HG02840 (cell line): Measurements from ENCODE around the gene ST8SIA5.

Experiments used
- ATAC-seq: cut with Tn5 transposase; IDR thresholded peaks from one replicate; pipeline ENCODE4 v1.9.1; 2021; ENCODE audit warnings: mild to moderate bottlenecking, moderate library complexity, moderate number of reproducible peaks; ENCODE audit not compliant: unreplicated experiment, low FRiP score

The ST8SIA5 gene

DNA sequence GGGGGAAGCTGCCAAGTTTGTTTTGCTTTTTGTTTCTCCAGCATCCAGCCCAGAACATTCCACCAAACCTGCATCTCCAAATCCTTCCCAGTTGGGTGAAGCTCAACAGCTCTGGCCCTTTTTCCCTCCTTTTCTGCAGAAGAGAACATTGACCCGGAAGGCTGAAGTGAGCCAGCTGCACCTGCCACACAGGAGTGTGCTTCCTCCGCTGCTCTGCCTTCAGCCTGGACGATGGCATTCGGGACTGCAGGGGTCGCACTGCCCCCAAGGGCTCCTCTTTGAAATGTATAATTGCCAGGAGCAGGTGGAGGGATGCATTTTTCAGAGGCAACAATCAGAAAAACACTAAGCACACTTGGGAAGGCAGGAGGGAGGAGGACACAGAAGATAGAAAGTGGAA, 41.8 kb downstream of the ST8SIA5 start:
- no peak for ATAC-seq

DNA sequence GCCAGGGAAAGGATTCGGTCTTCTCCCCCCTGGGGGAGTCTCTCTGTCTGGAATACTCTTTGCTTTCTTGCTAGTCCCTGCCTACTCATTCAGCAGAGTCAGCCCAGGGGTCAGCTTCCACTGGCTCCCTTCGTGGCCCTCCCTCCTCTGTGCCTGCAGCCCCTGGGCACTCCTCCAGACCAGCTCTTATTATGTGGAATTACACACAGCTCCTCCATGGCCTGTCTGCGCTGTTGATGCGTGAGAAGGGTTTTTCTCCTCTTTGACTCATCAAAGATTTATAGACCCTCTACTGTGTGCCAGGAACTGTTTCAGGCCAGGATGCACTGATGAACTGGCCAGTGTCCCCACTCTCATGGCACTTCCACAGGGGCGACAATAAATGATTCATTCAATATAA, 44.4 kb downstream of the ST8SIA5 start:
- no peak for ATAC-seq

DNA sequence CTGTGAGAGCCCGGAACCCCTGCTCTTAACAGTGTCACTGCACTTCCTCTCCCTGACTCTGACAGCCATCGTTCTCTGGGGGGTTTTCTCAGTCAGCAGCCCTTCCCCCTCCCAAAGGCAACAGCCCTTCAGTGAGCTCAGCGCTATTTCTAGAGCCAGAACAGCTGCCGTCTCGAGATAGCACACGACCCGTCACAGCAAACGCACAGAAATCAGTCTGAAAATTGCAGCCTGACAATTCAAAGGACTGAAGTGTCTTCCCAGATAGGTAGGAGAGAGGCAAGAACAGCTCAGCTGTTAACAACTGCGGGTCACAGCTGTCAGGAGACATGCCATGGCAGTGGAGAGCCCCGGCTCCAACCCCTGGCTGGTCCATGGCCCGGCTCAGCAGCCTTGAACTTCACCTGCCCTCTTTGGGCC, 45.4 kb downstream of the ST8SIA5 start:
- no peak for ATAC-seq

DNA sequence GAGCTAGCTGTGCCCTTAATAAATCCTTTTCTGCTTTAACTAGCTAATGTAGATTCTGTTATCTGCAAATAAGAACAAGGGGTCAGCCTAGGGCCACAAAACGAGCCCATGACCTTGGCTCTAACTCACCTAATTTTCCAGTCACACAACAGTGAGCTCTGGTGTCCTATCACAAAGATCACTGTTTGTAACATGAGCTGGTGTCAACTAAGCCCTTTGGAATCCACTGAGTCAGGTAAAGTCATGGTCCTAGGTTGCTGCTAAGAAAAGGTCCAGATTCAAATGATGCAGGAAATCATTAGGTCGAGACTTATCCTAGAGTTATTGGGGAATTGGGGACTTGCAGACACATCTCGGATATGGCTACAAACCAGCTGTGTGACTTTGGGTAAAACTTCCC, 49.9 kb downstream of the ST8SIA5 start:
- no peak for ATAC-seq

DNA sequence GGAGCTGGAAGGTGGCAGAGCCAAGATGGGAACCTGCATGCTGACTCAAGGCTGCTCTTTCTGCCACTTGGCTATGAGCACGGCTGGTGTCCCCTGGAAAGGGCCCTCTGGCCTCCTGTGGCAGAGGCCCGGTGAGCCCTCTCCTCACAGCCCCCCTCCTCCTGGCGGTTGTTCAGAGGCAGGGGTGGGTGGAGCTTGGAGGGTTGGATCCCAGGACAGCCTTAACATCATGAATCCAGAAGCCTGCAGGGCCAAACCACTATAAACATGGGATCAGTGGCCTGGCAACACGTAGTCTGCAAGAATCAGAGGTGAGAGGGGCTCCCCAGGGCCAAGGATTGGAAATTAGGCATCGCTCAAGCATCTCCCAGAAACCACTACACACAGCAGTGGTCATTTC, 51.3 kb downstream of the ST8SIA5 start:
- ATAC-seq: no peak

DNA sequence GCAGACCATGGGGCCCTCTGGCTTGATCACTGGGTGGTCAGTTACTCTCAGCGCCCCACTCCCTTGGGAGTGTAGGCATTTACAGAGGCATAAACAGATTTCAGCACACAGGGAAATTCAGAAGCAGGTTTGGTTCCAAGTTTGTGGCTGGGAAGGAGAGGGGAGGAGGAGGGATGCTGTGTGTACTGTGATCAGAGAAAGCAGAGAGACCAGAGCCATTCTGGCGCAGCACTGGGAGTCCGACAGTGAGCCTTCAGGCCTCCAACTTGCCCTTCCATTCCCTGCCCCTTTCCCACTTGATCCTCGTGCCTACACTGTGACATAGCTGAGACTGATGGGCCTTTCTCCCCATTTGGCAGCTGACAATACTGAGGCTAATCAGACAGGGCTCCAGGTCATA, 52.0 kb downstream of the ST8SIA5 start:
- ATAC-seq: no peak

DNA sequence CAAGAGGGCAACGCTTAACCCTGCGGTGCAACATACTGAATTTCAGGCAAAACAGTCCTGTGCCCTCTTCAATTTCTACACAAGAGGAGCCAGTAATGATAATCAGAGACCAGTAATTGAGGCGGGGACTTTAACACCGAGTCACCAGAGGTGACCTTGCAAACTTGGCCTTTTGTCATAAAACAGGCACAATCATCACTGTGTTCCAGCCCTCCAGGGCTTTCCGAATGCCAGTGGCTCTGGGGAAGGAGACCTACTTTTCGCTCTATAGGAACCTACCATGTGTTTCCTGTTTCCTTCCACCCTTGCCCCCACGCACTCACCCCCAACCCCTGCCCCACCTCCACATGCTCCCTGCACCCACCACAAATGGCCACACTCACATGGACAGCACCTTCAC, 52.7 kb downstream of the ST8SIA5 start:
- no peak for ATAC-seq

DNA sequence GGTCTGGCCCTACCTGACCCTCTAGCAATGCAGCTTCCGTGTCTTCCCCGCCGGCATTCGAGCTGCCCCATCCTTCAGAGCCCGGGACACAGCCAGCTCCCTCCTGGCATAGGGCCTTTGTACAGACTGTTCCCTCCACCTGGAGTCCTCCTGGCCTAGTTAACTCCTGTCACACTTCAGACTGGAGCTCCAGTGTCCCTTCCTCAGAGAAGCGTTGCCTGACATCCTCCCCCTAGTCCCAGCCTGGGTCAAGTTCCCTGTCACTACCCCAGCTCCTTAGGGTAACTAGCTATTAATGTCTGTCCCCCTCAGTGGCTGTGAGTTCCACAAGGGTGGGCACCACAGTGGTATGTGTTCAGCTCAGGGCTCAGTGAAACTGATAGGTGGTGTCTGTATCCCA, 54.4 kb downstream of the ST8SIA5 start:
- ATAC-seq: no peak

DNA sequence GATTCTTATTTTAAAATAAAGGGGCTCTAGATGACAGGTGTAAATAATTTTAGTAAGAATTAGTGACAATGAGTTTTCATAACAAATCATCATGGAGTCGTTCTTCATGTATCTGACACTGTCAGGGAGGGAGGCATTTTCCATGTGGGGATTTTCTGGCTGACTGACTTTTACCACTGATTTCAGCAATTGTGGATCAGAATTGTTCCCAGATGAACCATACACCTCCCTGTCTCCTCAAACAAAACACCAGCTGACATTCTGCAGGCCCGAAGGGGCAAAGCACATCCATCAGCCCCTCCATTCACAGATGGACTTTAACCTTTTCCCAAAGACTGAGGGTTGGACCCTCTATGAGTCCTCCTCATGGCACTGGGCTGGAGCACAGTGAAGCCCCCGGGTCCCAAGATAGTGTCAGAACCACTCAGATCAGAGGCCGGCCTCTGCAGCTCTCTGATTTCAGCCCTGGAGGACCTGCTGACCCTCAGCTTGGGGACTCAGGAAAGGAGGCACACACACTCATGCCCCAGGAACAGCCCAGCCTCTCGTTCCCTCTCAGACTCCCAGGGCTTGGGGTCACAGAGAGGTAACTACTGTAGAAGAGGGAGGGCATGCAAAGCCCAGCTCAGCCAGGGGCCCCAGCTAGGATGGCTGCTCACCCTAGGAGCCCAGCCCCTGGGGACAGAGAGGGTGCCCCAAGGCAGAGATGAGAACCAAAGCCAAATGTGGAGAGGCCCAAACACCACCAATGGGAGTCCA, 56.6 kb downstream of the ST8SIA5 start:
- no peak for ATAC-seq

DNA sequence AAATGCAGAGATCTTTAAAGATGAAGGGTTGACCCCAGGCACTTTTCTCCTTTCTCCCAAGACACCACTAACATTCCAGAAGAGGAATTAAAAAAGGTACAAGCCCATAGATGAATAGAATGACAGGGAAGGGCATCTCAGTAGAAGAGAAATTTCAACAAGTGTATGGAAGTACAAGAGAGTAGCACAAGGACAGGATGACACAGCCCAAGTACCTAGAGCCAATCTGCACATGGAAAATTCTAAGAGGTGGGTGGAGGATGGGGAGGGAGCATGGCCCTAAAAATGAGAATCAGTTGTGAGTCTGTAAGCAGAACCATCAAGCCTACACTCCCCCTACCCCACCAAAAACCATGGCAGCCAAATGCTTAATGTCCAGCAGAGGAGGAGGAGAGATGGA, 60.2 kb downstream of the ST8SIA5 start:
- no peak for ATAC-seq

DNA sequence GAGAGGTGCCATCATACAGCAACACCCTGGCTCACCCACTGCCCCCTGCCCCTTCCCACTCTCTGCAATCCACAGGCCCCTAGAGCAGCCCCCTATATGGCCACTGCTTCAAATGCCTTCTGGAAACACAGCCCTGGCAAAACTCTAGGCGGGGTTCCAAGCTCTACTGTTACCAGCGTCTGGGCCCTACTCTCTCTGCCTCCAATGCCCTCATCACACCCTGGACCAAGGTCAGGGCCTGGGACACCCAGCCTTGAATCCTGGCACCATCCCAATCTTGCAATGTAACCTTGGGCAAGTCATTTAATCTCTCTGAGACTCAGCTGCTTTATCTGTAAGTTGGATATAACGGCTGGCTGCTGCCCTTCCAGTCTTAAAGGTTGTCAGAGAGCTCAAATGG, 60.6 kb downstream of the ST8SIA5 start:
- no peak for ATAC-seq

DNA sequence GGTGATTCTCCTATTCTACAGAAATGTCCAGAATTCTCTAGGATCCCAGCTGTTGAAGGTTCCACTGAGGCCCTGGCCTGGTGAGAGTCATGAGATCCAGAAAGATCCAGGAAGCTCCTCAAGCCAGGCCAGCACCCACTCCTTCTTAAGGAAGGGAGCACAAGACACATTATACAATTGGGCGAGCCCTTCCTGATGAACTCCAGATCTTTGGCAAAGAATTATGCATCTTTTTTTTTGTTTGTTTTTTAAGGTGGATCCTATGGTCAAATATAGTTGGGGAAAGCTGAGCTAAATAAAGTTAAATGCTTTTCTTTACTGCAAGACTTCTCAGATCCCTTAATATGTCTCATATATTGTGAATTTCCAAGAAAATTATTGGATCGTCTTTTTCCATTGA, 62.9 kb downstream of the ST8SIA5 start:
- no peak for ATAC-seq

DNA sequence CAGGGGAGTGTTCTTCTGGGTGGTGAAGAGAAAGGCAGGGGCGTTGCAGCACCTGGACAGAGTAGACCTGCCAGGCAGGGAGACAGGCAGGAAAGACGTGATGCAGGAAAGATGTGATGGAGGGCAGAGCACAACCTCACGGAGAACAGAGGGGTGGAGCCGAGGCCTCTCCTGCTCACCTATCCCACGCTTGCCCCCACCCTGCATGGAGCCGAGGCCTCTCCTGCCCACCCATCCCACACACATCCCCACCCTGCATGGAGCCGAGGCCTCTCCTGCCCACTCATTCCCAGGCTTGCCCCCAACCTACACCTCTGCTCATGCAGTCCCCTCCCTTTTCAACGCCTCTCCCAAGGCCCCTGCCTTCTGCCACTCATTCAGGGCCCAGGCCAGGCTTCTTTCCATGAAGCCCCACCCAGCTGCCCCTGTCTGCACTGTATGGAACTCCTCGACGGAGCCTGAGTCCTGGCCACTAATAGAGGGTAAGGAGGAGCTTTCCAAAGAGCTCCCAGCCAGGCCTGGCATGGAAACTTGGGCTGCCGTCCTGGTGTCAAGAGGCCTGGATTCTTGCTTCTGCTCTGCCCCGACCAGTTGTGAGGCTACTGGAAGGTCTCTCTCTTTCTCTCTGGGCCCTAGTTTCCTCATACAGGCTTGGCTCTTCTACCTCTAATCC, 67.9 kb downstream of the ST8SIA5 start:
- no peak for ATAC-seq

DNA sequence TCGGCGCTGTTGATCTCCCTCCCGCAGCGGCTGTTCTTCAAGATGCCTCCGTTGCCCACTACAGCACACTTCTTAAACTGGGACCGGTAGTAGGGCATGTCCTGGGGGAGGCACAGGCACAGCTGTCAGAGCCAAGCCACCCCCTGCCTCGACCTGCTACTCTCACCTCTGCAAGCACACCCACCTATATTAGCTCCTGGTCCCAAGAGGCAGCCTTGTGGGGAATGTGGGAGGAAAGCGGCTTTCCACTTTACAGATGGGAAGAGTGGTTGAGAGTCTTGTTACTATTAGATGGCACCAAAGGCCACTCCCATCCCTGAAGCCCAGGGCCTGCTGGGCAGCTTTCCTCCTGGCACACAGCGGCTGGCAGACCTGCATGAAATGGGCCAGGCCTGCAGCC, 70.7 kb downstream of the ST8SIA5 start:
- no peak for ATAC-seq

DNA sequence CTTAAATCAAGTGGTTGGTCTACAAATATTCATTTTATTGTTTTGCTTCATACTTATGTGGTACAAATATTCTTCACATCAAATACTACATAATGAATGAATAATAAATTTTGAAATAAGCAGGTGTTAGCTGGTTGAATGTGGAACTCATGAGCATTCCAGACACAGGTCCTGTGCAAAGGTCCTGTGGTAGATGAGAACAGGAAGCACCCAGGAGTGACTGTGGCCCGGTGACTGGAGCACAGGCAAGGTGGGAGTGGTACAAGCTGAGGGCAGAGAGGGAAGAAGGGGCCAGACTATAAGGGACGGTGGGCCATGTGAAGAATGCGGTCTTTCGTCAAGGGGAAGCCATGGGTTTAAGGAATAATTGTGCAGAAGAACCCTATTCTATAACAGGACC, 73.6 kb downstream of the ST8SIA5 start:
- ATAC-seq: no peak

DNA sequence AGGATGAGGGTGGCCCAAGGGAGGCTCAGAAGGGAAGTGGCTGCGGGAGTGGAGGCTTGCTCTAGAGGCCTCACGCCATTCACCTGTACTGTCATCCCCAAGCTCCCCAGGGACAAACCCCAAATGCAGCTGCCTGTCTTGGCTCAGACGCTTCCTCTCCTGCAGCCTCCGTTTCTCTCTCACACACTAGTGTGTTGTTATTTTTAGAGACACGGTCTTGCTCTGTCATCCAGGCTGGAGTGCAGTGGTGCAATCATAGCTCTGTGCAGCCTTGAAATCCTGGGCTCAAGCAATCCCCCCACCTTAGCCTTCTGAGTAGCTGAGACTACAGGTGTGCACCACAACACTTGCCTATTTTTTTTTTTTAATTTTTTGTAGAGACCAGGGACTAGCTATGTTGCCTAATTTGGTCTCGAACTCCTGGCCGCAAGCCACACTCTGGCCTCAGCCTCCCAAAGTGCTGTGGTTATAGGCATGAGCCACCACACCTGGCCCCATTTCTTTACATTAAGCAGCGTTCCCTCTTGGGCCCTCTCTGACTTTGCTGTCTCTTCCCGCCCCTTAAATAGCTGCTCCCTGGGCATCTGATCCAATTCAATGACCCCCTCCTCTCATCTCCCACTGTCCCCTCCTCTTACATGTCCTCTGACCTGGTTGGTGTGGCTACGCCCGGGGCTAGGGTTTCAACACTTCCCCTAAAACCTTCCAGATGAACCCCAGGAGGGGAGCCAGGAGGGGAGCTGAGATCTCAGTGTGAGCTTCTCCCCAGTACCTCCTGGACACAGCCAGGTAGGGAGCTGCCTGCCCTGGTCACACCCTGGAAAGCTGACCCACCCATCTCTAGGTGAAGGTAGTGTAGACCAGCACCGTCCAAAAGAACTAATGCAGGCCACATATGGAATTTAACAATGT, 75.8 kb downstream of the ST8SIA5 start:
- ATAC-seq: no peak

DNA sequence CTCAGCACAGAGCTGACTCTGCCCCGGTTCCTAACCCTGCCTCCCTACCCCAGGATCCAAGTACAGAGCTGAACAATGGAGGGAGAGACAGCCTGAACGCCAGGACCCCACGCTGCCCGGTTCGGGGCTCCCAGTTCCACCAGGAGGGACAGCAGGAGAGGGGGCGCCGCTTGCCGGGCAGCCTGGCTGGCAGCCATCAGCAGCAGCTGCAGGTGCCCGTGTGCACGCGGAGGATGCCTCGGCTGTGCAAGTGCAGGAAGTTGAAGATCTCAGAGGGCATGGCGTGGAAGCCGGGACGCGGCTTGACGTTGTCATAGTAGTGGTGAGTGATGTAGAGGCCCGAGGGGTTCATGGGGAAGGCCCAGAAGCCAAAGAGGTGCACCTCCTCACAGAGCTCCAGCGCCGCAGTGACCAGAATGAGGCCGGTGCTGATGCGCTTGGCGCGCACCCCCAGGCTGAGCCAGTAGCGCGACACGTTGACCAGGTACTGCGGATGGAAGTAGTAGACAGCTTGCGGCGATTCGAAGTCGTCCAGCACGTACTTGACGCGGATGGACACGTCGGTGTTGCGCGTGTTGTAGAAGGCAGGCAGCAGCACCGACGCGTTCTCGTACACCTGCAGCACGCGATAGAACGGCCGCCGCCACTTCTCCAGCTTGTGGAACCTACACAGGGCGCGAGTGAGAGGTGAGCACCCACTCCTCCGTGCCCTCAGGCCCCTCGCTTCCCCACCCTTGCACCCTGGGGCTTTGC, 76.8 kb downstream of the ST8SIA5 start:
- no peak for ATAC-seq

DNA sequence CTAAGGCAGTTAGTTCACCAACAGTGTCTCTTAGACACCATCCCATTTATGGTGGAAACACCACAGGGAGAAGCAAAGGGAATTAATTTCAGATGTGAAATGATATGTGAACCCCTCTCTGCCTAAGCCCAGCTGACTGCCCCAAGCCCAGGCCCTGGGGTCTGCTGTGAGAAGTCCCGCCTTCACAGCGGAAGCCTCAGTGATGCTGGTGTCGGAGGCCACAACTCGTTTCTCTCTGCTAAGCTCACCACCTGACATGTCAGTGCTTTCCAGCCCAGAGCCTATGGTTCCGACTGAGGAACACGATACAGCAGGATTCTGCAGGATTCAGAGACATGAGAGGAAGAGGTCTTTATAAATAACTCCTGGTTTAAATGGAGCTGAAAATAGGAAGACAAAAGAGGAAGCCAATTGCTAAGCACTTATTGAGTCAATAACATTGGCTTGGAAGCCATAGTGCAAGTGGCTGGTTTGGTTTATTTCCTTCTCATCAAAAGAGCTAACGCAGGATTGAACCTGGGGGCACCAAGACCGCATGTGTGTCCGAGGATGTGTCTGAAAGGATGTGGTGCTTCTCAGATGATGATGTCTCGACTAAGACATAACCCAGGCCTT, 78.0 kb downstream of the ST8SIA5 start:
- no peak for ATAC-seq

DNA sequence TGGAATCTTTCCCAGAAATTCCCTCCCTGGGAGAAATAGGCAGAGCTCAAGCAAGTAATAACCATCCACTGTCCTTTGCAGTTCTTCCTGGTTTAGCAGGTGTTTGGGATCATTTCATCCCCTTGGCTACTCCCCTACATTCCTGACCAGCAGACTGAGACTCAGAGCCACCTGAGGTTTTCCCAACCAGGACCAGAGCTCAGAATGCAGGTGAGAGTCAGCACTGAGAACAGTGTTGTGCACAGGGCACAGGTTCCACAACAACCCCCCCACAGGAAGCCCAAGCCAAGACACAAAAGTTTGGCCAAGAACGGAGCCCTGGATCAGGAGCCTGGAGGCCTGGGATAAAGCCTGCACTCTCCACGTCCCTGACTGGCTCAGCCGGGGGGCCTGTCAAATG, 78.8 kb downstream of the ST8SIA5 start:
- no peak for ATAC-seq

DNA sequence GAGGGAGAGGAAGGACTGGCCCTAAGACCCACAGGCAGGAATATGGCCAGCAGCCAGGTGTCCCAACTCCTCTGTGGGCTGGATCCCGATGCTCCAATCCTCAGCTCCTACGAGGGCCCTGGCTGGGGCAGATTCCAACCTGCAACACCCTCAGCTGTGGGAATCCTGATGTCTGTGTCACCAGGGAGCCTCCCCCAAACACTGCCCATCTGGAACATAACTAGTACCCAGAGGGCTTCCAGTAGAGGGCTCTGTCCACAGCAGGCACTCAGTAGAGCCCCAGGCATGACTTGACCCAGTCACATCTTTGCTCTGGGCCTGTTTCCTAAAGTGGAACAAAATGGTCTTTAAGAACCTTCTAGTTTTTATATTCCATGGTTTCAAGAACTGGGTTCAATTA, 79.2 kb downstream of the ST8SIA5 start:
- ATAC-seq: no peak
